SW 1271 (cell line): ENCODE measurements around the gene SRP68.
"Not testable (repeated sequence)": the region's sequence is repeated elsewhere in the genome, so short reads cannot be mapped to it uniquely, and the experiment has no call there.

Source experiments
- DNase-seq, 2 experiments: peaks; one replicate each; lab custom pipeline; 2025; lab: John Stamatoyannopoulos, UW

The SRP68 gene

GRCh38 chr17:76076765-76077583 lies 4.7 kb upstream of the SRP68 start:
- no peak for DNase-seq

GRCh38 chr17:76076146-76076764 lies 3.9 kb upstream of the SRP68 start:
- no peak for DNase-seq

GRCh38 chr17:76075364-76076145 lies 3.2 kb upstream of the SRP68 start:
- no peak for DNase-seq

- no peak for DNase-seq
Measured at GRCh38 chr17:76074390-76075363, 2.4 kb upstream of the SRP68 start, which contains the start of gene GALR2. Gene GALR2, plus strand, starts transcription at chr17:76074781. Its CDS starts 103 bp downstream, at chr17:76074884.

- no peak for DNase-seq
Measured at GRCh38 chr17:76071531-76072147, 678 bp downstream of the SRP68 start.

GRCh38 chr17:76065775-76066174 lies 6.5 kb downstream of the SRP68 start:
- DNase-seq, result no peak

GRCh38 chr17:76063875-76064546 lies 8.3 kb downstream of the SRP68 start:
- no peak for DNase-seq

- DNase-seq, result not testable (repeated sequence)
Measured at GRCh38 chr17:76058264-76058663, 14.1 kb downstream of the SRP68 start.

GRCh38 chr17:76056882-76057281 lies 15.4 kb downstream of the SRP68 start:
- no peak for DNase-seq

GRCh38 chr17:76054112-76054476 lies 18.2 kb downstream of the SRP68 start:
- no peak for DNase-seq

GRCh38 chr17:76053246-76054111 lies 18.8 kb downstream of the SRP68 start:
- DNase-seq, result peak in 1 of 2 experiments; percentile 21

- DNase-seq, result no peak
Measured at GRCh38 chr17:76051561-76051960, 20.8 kb downstream of the SRP68 start.

GRCh38 chr17:76050538-76051467 lies 21.5 kb downstream of the SRP68 start:
- no peak for DNase-seq

GRCh38 chr17:76049836-76050537 lies 22.3 kb downstream of the SRP68 start:
- no peak for DNase-seq

GRCh38 chr17:76049239-76049638 lies 23.1 kb downstream of the SRP68 start:
- no peak for DNase-seq

- peak in 1 of 2 experiments; percentile 27 for DNase-seq
Measured at GRCh38 chr17:76048711-76049110, 23.6 kb downstream of the SRP68 start.

GRCh38 chr17:76048025-76048605 lies 24.2 kb downstream of the SRP68 start:
- no peak for DNase-seq
